Mesothelial cell of epicardium (in vitro differentiated cells): Measurements from ENCODE around the gene ZBTB42. TPM values are rescaled to one million over a fixed set of nuclear protein-coding genes. Genes with fewer than 3 reads are reported as not detected.

Experiments
- DNase-seq, 2 experiments: peaks; one replicate each; pipeline ENCODE4 v3.0.0; 2021; ENCODE audit warnings: low spot score in 2 of 2; ENCODE audit not compliant: unreplicated experiment in 2 of 2
- H3K27ac Mint-ChIP-seq: 2 replicates; pipeline ENCODE4 v1.8.0; 2021; ENCODE audit warnings: mixed read lengths
- H3K27me3 Mint-ChIP-seq: 2 replicates; pipeline ENCODE4 v1.8.0; 2021; ENCODE audit warnings: low read depth, mixed read lengths
- H3K36me3 Mint-ChIP-seq: 2 replicates; pipeline ENCODE4 v1.8.0; 2021; ENCODE audit warnings: mixed read lengths
- H3K4me1 Mint-ChIP-seq: 2 replicates; pipeline ENCODE4 v1.8.0; 2021; ENCODE audit warnings: mixed read lengths
- H3K4me3 Mint-ChIP-seq: 2 replicates; pipeline ENCODE4 v1.8.0; 2021; ENCODE audit warnings: mild to moderate bottlenecking, moderate library complexity, mixed read lengths
- H3K9me3 Mint-ChIP-seq: 2 replicates; pipeline ENCODE4 v1.8.0; 2021; ENCODE audit warnings: mixed read lengths
- total RNA-seq: library from RNA; stranded (reverse); gene quantifications from 3 replicates; pipeline ENCODE4 v1.2.1, GENCODE V29; 2021
- TF ChIP-seq, protein P1 (sequence below): fragments of 200-600 bp; sonication (generic); IDR thresholded peaks from one replicate; pipeline ENCODE4 v1.5.0; 2021; ENCODE audit warnings: antibody characterized with exemption; ENCODE audit not compliant: unreplicated experiment

Gene ZBTB42
- total RNA-seq, 1 donor from 2014 or later: 6.2 TPM

DNA sequence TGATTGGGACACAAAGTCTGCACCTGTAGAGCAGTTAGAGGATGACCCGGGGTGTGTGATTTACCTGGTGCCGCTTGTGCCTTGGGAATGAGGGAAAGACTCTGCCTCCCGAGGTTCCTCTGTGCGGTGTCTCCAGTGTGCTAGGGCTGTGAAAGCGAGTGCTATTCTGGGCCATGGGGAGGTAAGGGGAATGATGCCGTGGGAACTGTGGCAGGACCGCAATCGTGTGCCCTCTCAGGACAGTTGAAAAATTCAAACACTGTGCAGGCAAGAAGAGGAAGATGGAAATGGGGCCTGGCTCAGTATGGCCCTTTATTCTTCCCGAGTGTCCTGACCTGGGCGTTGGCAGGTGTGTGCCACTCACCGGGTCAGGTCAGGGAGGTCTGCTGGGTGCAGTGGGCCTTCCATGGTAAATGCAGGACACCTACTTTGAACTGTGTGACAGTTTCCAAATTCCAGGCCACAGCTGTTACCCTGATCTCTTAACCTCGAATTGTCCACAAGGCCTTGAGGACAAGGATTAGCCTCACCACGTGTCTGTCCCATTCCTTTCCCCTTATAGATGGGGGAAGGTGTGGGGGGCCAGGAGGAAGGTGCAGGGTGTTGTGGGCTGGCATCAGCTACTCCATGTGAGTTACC, 46.6 kb upstream of the ZBTB42 start:
- TF ChIP-seq, protein P1, sequence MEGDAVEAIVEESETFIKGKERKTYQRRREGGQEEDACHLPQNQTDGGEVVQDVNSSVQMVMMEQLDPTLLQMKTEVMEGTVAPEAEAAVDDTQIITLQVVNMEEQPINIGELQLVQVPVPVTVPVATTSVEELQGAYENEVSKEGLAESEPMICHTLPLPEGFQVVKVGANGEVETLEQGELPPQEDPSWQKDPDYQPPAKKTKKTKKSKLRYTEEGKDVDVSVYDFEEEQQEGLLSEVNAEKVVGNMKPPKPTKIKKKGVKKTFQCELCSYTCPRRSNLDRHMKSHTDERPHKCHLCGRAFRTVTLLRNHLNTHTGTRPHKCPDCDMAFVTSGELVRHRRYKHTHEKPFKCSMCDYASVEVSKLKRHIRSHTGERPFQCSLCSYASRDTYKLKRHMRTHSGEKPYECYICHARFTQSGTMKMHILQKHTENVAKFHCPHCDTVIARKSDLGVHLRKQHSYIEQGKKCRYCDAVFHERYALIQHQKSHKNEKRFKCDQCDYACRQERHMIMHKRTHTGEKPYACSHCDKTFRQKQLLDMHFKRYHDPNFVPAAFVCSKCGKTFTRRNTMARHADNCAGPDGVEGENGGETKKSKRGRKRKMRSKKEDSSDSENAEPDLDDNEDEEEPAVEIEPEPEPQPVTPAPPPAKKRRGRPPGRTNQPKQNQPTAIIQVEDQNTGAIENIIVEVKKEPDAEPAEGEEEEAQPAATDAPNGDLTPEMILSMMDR: no peak
- Mint-ChIP-seq H3K27ac (peak overlapping the region; percentile 89), H3K4me1 (peaks cover 12% of the 10 kb centered on the region), H3K4me3 (peak overlapping the region; percentile 90), H3K36me3 (peaks cover 4% of the 10 kb centered on the region), H3K27me3 (no peaks in the 10 kb centered on the region), H3K9me3 (no peaks in the 10 kb centered on the region)
- no peak for DNase-seq

DNA sequence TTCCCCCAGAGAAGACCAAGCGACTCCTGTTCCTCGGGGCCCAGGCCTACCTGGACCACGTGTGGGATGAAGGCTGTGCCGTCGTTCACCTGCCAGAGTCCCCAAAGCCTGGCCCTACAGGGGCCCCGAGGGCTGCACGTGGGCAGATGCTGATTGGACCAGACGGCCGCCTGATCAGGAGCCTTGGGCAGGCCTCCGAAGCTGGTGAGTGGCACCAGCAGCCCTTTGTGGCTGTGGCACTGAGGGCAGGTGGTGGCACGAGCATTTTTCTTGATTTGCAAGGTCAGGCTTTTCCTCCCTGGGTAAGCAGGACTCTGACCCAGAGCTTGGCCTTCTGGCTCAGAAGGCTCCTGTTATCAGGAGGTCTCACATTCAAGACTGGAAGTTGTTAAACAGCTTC, 45.3 kb upstream of the ZBTB42 start:
- Mint-ChIP-seq H3K27ac (no peak overlapping the region), H3K36me3 (peaks cover 7% of the 10 kb centered on the region), H3K4me3 (no peak overlapping the region), H3K27me3 (no peaks in the 10 kb centered on the region), H3K4me1 (peaks cover 10% of the 10 kb centered on the region), H3K9me3 (no peaks in the 10 kb centered on the region)
- no peak for DNase-seq
- TF ChIP-seq, protein P1: no peak

DNA sequence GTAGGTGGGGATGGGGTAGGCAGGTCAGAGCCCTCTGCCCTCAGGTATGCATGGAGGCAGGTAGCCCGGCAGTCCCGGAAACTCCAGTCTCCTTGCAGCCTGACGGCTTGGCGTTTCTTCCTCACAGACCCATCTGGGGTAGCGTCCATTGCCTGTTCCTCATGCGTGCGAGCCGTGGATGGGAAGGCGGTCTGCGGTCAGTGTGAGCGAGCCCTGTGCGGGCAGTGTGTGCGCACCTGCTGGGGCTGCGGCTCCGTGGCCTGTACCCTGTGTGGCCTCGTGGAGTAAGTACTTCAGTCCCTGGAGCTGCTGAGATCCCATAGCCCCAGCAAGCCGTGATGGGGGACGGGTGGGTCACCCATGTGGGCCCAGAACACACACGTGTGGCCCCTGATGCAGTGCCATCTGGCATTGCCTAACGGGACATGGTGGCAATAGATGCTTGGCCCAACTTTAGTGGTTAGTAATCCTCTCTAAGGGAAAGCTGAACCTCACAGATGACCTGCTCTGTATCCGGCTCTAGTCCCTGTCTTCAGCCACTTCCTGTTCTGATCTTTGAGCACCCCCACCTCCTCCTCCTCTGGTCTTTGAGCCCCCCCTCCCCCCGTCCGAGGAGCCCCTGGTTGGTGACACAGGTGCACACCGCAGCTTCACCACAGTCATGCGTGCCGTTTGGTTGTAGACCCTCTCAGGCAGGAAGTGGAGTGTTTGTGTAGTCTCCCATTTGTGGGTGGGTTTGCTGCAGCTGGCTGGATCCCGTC, 44.2 kb upstream of the ZBTB42 start:
- H3K27ac Mint-ChIP-seq: no peak overlapping the region
- peaks cover 13% of the 10 kb centered on the region for H3K36me3 Mint-ChIP-seq
- no peak for DNase-seq
- H3K27me3 Mint-ChIP-seq: no peaks in the 10 kb centered on the region
- H3K4me1 Mint-ChIP-seq: peaks cover 10% of the 10 kb centered on the region
- no peak overlapping the region for H3K4me3 Mint-ChIP-seq
- no peaks in the 10 kb centered on the region for H3K9me3 Mint-ChIP-seq
- TF ChIP-seq, protein P1: no peak

DNA sequence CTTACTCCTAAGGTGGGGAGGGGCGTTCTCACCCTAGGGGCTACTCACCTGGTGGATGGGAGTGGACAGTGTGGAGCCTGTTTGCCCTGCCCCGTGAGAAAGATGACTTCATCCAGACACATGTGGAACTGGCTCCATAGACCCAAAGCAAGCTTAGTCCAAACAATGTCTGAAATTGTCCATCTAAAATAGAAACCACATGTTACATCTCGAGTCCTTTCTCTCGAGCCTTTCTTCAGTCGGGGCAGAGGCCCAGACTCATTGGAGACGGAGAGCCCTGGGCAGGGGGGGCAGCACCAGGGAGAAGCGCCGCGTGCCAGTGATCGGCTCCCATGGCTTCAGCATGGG, 43.7 kb upstream of the ZBTB42 start:
- Mint-ChIP-seq H3K4me1 (peaks cover 10% of the 10 kb centered on the region), H3K36me3 (peaks cover 17% of the 10 kb centered on the region), H3K27me3 (no peaks in the 10 kb centered on the region), H3K9me3 (peaks cover 3% of the 10 kb centered on the region), H3K27ac (no peak overlapping the region), H3K4me3 (no peak overlapping the region)
- DNase-seq: no peak
- TF ChIP-seq, protein P1: no peak

DNA sequence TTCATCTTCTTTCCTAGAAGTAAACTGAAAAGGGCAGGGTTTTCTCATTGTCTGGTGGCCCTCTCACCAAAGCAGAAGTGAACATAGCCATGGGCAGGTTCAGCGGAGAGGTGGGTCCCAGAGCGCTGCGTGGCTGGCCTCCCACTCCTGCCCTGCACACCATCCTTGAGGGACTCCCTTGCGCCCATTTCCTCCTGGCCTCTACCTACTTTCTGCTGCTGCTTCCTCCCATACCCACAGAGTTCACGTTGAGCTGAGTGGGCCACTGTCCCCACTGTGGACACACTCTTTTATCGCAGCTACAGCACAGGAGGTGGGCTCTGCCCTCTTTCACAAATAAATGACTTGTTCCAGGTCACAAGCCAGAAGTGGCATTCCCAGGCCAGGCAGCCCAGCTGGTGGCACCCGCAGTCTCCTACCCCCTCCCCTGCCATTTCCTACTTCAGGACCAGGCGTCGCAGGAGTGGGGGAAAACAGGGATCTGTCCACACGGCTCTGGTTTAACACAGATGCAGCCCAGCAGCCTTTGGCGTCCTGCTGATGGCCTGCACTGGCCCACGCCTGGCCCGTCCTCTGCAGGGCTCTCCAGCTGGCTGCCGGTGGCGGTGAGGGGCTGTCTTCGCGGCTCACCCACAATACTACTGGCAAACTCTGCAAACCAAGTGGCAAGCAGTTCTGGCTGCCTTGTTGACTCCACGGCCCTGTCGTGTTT, 43.1 kb upstream of the ZBTB42 start:
- TF ChIP-seq, protein P1: no peak
- no peaks in the 10 kb centered on the region for H3K27me3 Mint-ChIP-seq
- H3K27ac Mint-ChIP-seq: no peak overlapping the region
- peaks cover 10% of the 10 kb centered on the region for H3K4me1 Mint-ChIP-seq
- peaks cover 20% of the 10 kb centered on the region for H3K36me3 Mint-ChIP-seq
- DNase-seq: no peak
- no peak overlapping the region for H3K4me3 Mint-ChIP-seq
- peaks cover 5% of the 10 kb centered on the region for H3K9me3 Mint-ChIP-seq
